GM21737 (cell line): ENCODE results near the gene LOXL4.

Source experiments
- ATAC-seq: cut with Tn5 transposase; IDR thresholded peaks from one replicate; pipeline ENCODE4 v1.9.1; 2021; ENCODE audit warnings: mild to moderate bottlenecking, moderate library complexity; ENCODE audit not compliant: unreplicated experiment

LOXL4 gene

DNA sequence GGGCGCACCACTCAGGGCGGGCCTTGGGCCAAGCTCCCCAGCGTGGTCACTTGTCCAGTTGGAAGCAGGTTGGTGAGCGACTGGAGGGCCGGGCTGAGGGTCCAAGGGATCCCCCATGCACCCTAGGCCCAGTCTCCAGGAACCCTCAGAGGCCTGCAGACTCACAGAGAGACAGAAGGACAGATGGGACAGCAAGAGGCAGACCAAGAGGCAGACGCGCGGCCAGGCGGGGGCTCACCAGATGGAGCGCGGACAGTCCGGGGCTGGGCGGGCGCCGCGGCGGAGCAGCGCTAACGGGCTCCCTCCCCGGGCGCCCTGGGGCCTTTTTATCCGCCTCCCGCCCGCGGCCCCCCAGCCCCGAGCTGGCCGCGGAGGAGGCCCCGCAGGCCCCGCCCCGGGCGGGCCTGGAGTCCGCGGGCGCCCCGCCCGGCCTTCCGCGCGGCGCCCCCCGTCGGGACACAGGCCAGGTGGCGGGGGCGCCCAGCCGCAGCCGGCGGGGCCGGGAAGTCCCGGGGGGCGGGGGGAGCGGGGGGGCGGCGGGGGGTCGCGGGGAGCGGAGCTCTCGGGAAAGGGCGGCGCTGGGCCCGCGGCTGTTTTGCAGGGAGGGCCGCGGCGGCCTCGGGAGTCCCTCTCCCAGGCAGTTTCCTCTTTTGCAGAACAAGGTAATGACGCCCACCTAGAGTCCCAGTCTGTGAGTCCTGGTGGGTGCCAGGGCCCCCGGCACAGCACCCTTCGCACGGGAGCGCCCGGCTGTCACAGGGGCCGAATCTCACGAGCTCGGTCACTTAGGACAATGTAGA is at the start of gene LOXL4:
TSS of gene LOXL4 (minus strand) at position 301 of the 800 bp plus-strand sequence. CDS start 5,175 bp downstream, outside the sequence.
- ATAC-seq = no peak

DNA sequence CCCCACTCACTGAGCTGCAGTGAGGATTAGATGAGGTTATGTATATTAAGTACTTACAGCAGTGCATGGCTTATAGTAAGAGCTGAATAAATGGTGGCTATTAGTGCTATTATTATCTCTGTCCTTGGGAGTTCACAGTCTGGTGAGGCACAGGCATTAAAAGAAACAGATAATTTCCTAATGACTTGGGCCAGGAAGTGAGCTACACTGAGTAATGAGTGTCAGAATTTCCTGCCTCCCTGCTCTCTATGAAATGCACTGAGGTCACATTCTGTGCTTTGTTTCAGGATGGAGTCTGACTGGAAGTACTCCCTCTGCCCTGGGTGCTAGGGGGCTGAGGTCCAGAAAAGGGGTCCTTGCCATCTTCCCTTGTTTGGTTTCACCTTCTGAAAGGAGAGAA is 48.7 kb upstream of the LOXL4 start:
- ATAC-seq = no peak

DNA sequence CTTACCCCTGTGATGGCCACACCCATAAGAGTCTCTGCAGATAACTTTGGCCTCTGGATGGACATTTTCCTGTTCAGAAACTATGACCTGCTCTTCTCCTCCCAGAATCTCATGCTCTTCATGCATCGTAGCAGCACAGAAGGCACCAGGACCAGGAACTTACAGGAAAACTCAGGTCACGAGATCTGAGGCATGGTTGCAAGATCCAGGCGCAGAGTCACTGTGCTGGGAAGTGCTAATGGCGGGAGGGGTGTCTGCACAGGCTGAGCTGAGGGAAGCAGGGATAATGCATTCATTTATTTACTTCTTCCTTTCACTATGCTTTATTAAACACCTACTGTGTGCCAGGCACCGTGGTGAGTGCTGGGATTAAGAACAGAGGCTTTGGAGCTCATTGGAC is 48.2 kb upstream of the LOXL4 start:
- no peak for ATAC-seq

DNA sequence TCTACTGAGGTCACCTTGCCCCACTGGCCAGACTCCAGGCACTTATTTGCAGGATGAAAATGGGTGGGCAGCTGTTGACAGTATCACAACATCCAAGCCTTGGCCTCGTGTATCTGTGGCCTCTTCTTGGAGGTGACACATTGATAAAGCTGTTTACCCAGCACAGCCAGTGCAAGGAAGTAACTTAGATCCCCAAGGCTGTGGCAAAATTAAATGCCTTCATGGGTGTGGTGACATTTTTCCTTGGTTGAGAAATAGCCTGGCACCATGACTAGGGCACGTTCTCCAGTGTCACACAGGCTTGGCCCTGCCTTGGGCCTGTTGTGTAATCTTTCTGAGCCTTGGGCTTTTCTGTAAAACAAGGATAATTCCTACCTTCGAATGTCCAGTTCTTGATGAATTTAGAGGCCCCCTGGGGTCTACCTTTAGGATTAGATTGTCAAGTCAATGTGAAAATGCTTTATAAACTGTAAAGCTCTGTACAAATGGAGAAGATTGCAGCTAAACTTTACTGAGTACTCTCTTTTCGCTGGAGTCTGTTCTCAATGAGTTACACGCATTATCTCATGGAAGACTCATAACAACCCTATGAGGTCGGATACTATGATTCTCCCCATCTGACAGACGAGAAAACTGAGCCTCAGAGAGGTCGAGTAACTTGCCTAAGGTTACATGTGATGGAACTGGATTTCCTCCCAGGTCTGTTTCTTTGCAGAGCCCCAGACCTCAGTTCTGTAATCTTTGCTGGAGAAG is 46.7 kb upstream of the LOXL4 start:
- no peak for ATAC-seq

DNA sequence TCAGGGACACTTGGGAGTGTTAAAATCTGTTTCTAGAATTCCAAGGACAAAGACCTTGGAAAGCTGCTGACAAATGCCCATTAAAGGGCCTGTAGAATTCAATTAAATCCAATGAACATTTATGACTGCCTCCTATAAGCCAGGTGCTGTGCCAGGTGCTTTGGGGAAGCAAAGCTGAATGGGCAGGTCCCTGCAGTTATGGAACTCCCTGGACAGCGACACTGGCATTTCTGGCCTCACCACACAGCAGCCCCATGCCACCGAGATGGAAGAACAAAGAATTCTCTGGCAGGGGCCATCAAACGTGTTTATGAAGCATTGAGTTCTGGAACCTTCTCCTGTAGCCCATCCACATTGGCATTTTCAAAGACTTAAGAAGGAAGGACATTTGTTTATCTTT is 45.6 kb upstream of the LOXL4 start:
- no peak for ATAC-seq

DNA sequence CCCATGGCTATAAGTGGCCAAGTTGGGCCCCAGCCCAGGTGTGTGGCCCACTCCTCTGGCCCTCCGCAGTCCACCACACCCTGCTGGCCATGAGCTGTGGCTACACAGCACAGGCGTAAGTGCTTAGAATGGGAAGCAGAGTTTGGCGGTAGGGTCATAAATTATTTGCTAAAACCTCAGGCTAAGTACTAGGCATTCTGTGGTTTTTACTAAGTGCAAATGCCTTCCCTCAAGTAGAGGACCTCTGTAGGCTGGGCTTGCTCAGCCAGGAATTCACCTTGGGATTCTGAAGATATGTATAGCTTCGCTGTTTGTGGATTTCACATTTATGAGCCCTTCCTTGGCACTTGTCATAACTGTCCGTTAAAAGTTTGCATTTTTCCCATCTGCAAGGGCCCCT is 44.8 kb upstream of the LOXL4 start:
- ATAC-seq = no peak

DNA sequence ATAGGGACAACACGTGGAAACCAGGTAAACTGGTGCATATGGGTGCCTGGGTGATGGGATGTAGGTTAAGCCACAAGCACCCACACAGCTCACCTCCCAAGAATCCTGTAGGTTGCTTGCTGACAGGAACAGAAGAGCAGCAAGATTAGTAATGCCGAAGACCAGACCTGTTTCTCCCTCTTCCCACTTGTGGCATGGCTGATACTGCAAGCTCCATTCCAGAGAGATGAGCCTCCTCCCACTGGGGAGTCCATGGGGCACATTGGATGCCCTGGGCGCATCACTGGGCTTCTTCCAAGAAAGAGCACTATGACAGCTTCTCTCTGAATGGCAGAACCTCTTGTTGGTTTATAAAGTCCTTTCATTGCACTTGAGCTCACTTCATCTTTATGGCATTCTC is 44.4 kb upstream of the LOXL4 start:
- no peak for ATAC-seq

DNA sequence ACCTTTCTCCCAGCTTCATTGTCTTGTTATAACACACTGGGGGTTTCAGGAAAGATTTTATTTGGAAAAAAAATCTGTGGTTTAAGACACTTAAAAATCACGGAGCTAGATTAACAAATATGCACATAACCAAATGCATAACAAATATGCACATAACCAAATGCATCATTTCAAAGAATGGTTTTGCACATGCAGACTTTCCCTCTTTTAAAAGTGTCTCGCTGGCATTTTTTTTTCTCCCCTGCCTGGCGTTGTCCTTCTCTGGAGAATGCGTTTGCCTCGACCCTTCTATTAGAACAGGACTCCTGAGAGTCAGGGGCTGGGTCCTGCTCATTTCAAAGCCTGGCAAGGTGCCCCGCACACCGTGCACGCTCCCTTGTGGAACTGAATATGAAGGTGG is 42.7 kb upstream of the LOXL4 start:
- no peak for ATAC-seq

DNA sequence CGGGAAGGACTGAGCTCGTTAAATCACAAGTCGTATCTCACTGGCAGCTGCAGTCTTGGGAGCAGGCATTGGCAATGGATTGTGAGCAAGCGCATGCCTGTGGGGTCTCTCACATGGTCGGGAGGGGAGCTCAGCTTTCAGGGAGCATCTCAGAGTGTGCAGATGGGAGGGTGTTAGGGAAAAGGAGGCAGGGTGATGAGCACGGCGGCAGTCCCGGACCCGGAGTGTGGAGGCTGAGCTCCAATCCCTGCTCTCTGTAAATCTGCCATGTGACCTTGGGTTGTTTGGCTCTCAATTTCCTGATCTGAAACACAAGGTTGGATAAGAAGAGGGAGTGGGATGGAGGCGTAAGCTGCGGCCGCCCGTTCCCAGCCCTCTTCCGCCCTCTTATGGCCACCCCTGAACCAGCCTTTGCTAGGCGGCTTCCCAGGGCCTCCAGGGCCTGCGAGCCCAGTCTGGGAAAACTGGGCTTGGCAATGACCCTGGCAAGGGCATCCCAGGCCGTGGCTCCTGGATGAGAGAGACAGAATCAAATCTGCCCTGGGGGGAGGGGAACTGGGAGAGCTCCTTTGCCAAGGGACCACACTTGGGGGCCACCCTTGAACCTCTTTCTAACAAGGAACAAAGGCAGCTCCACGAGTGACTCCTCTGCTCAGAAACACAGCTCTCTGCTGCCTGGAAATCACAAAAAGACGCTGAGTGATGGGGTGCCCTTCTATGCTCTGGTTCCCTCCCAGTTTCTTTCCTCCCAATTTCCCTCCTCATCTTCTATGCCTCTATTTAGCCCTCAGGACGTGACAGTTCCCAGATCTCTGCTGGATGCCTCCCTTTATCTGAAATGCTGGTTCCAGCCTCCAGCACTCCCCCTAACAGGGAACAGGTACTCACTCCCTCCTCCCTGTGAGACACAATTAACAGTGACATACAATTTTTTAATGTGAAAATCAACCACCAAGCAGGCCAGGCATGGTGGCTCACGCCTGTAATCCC is 41.7 kb upstream of the LOXL4 start:
- no peak for ATAC-seq

DNA sequence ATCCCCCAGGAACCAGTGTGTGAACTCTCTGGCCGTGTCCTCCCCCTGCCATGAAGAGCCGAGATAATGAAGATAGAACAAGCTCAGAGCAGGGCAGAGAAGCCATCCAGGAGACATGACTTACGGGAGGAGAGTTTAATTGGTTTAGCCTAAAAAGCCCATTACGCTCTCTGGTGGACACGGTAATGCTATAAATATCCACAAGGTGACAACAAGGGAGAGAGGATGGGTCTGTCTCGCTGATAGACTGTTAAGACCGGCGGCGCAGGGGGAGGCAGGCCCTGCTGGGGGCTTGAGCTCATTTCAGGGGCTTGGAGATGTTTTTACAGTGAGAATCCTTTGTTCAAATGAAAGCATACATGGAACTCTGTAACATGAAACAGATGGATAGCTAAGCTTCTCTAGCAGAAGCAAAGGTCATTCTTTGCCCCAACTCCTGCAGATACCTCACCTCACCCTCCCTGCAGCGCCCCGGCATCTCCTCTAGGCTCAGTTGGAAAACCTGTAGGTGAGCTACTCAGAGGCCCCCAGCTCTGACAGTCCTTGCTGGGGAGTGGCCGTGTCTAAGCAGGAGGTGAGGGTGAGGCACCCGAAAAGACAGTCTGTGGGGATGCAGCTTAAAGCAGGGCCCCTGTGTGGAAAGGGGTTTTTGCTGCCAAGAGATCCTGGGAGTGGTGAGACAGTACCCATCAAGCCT is 40.8 kb upstream of the LOXL4 start:
- no peak for ATAC-seq

DNA sequence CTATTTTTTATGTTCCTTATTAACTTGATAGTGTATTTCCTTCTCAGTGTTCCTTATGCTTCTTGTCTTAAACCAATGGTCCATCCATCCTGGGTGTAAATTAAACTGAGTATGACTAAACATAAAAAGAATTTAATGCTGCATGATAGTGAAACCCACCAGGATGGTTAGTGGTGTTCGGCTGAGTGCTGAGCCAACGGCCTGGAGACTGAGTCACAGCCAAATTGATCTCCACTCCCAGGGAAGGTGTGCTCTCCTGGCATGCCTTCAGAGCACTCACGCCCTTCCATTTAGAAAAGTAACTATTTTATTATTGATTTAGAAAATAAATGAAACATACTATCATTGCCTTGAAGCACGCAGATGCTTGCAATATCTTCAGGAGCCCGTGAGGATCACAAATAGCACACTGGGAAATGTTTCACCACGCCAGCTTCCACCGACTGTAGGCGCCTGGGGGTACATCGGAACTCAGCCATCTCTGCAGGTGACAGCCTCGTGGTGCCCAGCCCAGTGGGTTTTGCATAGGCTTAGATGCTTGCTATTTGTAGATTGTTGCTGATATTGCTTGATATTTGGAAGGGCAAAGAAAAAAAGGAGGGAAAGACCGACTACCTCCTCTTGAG is 40.0 kb upstream of the LOXL4 start:
- ATAC-seq = no peak

DNA sequence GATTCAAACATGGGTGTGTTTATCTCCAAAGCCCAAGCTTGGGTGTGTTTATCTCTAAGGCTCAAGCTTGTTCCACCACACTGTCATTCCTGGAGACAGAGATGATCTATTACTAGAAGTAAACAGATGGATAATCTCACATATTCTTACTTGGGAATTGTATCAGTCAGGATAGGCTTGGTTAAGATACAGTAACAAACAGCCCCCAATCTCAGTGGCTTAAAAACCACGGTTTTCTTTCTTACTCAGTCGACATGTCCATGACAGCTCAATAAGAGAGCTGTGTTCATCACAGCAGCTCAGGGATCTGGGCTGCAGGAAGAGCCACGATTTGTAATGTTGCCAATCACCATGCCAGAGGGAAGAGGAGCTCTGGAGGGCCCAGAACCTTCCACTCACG is 38.5 kb upstream of the LOXL4 start:
- ATAC-seq = no peak

DNA sequence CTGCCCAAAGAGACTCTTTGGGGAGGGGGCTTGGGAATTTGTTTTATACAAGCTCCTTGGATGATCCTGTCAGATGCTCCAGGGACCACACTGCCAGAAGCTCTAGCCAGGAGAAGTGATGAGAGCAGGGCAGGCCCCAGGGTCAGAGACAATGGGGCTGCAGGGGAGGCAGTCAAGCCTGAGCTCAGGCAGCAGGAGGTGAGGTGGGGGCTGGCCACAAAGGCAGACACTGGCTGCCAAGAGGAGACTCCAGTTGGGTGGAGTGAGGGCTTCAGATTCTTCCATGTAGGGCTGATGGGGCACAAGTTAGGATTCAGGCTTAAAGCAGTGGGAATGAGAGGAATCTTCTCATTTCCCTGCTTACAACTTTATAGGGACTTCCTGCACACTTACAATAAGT is 35.6 kb upstream of the LOXL4 start:
- ATAC-seq = no peak

DNA sequence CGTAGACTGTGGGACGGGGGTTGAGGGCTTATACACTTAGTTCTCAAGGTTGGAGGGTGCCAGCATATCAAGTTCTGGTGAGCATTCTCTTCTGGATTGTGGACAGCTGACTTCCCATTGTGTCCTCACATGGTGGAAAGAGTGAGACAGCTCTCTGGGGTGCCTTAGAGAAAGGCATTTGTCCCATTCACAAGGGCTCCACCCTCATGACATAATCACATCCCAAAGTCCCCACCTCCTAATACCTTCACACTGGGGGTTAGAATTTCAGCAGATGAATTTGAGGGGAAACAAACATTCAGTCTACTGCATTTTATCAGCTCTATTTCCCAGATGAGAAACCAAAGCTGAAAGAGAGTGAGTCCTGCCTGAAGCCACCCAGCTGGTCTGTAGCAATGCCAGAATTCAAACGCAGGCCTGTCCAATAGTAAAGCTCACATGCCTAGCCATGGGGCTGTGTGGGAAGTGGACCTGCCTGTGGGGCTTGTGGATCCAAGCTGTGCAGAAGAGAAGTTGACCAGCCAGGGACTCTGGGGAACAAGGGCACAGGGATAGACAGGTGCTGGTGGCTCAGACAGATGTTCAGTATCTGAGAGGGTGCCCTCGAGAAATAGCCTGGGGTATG is 34.9 kb upstream of the LOXL4 start:
- no peak for ATAC-seq

DNA sequence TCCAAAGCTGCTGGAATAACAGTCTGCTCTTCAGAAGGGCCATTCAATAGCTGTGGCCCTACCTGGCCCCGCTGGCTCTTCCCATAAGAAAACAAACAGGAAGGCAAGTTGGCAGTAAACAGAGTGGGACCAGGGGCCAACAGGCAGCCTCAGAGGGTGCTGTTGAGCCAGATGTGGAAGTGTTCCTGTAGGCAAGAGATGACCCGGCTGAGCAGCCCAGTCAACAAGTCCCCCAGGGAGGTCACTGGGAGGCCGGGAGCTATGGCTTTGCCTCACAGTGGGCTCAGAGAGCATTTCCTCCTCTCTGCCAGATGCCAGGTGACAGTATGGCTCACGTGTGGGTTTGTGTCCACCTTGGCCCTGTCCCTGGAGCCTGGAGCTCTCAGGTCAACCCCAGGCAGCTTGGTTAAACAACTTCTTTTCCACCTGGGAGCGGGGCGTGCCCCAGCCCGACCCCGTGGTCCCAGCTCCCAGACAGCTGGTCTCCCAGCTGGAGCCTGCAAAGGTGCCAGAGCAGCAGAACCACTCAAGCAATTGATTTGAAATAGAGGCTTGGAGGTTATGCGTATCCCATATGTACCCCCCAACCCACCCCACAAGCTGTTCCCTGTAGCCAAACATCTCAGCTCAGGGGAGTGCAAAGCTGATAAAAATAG is 33.8 kb upstream of the LOXL4 start:
- ATAC-seq = no peak

DNA sequence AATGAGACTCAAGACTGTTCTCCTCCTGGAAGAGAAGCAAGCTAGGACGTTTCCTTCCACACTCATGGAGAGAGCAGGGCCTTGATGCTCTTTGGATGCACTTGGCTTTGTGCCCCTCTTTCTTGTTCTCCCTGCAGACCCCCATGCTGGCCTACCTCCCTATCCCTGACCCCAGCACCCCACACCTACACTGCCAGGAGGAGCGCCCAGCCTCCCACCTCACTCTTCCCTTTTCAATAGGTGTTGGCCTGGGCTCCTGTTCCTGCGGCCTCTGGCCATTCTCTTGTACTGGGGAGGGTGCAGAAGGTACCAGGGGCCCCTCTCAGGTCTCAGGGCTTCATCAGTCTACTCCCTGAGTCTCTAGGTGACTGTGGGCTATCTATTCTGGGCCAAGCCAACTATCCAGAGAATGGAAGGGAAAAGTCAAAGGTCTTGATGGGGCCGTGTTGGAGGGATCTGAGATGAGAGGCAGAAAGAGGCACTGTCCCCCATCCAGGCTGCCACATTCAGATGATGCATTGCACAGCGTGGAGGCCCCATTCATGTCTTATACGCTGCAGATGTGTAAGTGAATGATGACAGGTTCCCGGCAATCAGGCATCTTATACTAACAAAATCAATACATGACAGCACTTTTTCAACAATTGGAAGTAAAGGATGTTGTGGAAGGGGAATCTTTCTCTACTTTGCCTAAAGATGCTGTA is 32.7 kb upstream of the LOXL4 start:
- ATAC-seq = no peak

DNA sequence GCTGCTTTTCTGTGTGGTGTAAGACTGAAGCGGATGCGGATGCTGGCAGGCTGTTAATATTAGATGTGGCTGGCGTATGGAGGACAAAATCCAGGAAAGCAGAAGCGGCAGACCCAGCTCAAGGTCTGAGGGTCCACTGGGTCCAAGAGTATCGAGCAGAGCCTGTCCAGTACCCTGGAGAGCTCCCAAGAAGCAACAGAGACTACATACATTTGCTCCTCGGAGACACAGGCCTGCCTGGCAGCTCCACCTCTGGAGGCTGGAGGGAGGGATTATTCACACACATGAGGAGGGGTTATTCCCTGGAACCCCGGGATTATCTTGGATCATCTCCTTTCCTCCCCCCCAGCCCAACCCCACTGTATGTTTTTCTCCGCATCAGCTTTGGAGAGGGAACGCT is 31.3 kb upstream of the LOXL4 start:
- ATAC-seq = no peak

DNA sequence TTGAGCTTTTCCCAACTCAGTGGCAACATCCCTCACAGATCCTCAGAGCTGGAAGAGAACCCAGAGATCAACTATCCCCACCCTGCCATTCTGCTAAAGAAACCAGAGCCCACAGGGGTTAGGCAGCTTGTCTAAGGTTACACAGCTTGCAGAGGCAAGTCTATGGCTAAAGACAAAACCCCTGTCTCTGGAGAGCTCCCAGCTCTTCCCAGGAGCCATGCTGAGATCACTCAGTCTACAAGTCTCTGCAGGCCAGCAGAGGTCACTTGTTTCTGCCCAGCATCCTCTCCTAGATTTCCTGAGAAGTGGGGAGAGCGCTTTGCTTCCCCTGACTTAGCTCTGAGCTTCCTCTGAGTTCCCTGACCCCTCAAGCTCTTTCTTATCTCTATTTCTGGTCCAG is 28.5 kb upstream of the LOXL4 start:
- ATAC-seq = no peak

DNA sequence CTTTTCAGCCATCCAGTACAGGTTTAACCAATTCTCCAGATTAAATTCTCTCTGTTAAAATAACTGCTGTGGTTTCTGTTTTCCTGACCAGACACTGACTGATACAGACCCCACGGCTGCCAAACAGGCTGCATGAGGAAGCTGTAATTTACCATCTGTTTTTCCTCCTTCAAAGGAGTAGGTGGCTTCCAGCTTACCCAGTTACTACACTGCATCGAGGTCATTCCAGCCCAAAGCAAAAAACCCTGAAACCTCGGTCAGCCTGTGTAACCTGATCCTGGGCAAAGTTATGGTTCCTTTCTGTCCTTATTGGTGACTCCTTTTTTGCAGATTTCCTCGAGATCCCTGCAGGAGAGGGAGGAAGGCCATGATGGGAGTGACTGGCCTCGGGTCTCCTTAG is 27.9 kb upstream of the LOXL4 start:
- no peak for ATAC-seq
